ENCODE measurements around the gene PKD2. TPM values are rescaled to one million over a fixed set of nuclear protein-coding genes. Genes with fewer than 3 reads are reported as not detected.

Gene PKD2
- total and polyA plus RNA-seq, 2 of the 13 experiments (the other 11 are each of a cell fraction or from before 2014, with no cell fraction given) = 5.6 to 9.1 TPM

DNA sequence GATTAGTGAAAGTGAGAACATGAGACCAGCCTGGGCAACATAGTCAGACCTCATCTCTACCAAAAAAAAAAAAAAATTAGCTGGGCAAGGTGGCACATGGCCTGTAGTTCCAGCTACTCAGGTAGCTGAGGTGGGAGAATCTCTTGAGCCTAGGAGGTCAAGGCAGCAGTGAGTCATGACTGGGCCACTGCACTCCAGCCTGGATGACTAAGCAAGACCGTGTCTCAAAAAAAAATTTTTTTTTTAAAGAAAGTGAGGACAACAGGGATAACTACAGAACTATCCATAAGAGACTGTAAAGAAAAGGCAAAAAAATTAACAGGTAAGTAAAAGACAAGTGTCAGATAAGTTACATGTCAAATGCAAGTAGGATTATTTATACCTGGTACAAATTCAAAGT lies 45.4 kb upstream of the PKD2 start:
- no peak overlapping the region for H3K27ac ChIP-seq (ENCODE audit: extremely low read length, insufficient read depth, low read length)
- FAIRE-seq = no peak

DNA sequence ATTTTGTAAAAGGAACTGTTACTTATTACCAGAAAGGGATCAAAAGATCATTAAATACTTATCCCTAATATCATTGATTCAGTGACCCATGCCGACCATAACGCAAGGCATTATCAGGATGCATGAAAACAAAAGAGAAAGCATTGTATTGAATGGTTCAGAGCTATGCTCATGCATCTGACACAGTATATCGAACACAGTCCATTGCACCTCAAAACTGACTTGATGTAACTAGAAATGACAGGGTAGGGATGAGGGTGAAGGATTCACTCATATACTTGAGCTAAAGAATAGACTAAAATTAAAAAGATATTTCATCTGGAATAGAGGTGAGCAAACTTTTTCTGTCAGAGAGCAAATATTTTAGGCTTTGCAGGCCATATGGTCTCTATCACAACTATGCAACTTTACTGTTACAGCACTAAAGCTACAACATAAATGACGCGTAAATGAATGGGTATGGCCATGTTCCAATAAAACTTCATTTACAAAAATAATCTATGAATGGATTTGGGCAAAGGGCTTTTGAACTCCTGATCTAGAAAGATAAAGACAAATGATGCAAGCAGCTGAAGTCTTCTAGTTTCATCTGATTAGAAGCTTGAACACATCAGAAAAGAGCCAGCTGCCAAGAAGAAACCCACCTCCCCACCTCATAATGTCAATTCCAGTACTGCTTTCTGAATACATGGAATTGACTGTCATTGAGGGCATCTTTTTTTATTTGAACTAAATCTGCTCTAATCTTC lies 44.9 kb upstream of the PKD2 start:
- Histone ChIP-seq H3K4me2 (ENCODE audit: low read depth, low read length) (no peak overlapping the region), H3K9me3 (ENCODE audit: low read length) (no peaks in the 10 kb centered on the region), H3K27ac (ENCODE audit: extremely low read length, insufficient read depth, low read length) (no peak overlapping the region), H4K20me1 (ENCODE audit: insufficient read depth, low read length) (no peaks in the 10 kb centered on the region), H3K79me2 (ENCODE audit: insufficient read depth, low read length) (no peaks in the 10 kb centered on the region), H3K4me1 (ENCODE audit: insufficient read depth, low read length) (peaks cover 22% of the 10 kb centered on the region), H3K36me3 (replicated peaks in 1 of 2; ENCODE audit: control insufficient read depth in 1 of 2, insufficient read depth in 2 of 2, low read length in 2 of 2) (no peaks in the 10 kb centered on the region), H3K9ac (ENCODE audit: insufficient read depth, low read depth, low read length) (no peak overlapping the region), H3K4me3 (replicated peaks in 1 of 3; ENCODE audit: insufficient read depth in 1 of 3, low read depth in 2 of 3, low read length in 3 of 3) (no peak overlapping the region), H2AFZ (ENCODE audit: low read length) (no peak overlapping the region), H3K27me3 (ENCODE audit: control insufficient read depth in 1 of 2, insufficient read depth in 2 of 2, low read length in 2 of 2) (no peaks in the 10 kb centered on the region)
- WGBS (ENCODE audit: low lambda C conversion rate) = 83% methylated on average over 5 of the region's 5 CpGs
- ATAC-seq = no peak
- TF ChIP-seq TOPORS (CRISPR knock-in tag; IDR thresholded peaks at IDR 0.05) (no peak), ZNF598 (CRISPR knock-in tag; IDR thresholded peaks at IDR 0.05; ENCODE audit: borderline replicate concordance) (no peak), ZNF616 (CRISPR knock-in tag; IDR thresholded peaks at IDR 0.05; ENCODE audit: low read depth) (no peak), MEIS1 (CRISPR knock-in tag; IDR thresholded peaks at IDR 0.05; ENCODE audit: borderline replicate concordance) (no peak), ZNF33A (CRISPR knock-in tag; IDR thresholded peaks at IDR 0.05; ENCODE audit: borderline replicate concordance) (no peak), POLR2AphosphoS5 (IDR thresholded peaks at IDR 0.05; ENCODE audit: low read depth, low read length) (no peak), SMAD9 (CRISPR knock-in tag; IDR thresholded peaks at IDR 0.05) (no peak)
- POLR2A ChIA-PET = no interaction called here
- no TSS peak for BruUV-seq (replicated peaks)
- intact Hi-C loops (cut with micrococcal nuclease; ENCODE audit: unreplicated experiment) = no loop called here
- DNase-seq (ENCODE audit: low spot score) = no peak
- CTCF ChIA-PET (ENCODE audit: low intra/inter-chr PET ratio, low total read pairs) = no interaction called here
- peak; percentile 15 for FAIRE-seq
- in situ Hi-C loops (cut with HindIII; ENCODE audit: extremely low pct_ligation_motif_present, low pct_unique_long_range_greater_than_20kb) = no loop called here

More for the DNA sequence above, 45.4 kb upstream of the PKD2 start:
- peaks cover 25% of the 10 kb centered on the region for H3K4me1 ChIP-seq (ENCODE audit: insufficient read depth, low read length)
- no TSS peak for BruUV-seq (replicated peaks)
- H3K36me3 ChIP-seq (replicated peaks in 1 of 2; ENCODE audit: control insufficient read depth in 1 of 2, insufficient read depth in 2 of 2, low read length in 2 of 2) = no peaks in the 10 kb centered on the region
- TF ChIP-seq NFE2 (CRISPR knock-in tag; IDR thresholded peaks at IDR 0.05) (peak; percentile 53; the same call in 1 of the 2 replicates), NCOR1 (IDR thresholded peaks at IDR 0.05; ENCODE audit: borderline replicate concordance, low read length) (no peak), ZMAT3 (CRISPR knock-in tag; conservative IDR thresholded peaks at IDR 0.05) (no peak), NFE2L2 (IDR thresholded peaks at IDR 0.05; ENCODE audit: low read length) (peak; percentile 52; the same call in 1 of the 2 replicates), FOSL2 (CRISPR knock-in tag; IDR thresholded peaks at IDR 0.05) (peak; percentile 90), KLF9 (CRISPR knock-in tag; IDR thresholded peaks at IDR 0.05; ENCODE audit: low read depth) (no peak), NR2F1 (CRISPR knock-in tag; IDR thresholded peaks at IDR 0.05) (0 out of 4 replicates have a peak, but pooled peaks of 1 of the 2 experiments have one; percentile 22), SUZ12 (IDR thresholded peaks at IDR 0.05; ENCODE audit: low read depth, low read length) (no peak)
- no peaks in the 10 kb centered on the region for H4K20me1 ChIP-seq (ENCODE audit: insufficient read depth, low read length)
- POLR2A ChIA-PET = no interaction called here
- H3K9me3 ChIP-seq (ENCODE audit: low read length) = no peaks in the 10 kb centered on the region
- no peaks in the 10 kb centered on the region for H3K79me2 ChIP-seq (ENCODE audit: insufficient read depth, low read length)
- no peak overlapping the region for H2AFZ ChIP-seq (ENCODE audit: low read length)
- in situ Hi-C loops (cut with HindIII; ENCODE audit: extremely low pct_ligation_motif_present, low pct_unique_long_range_greater_than_20kb) (no loop called here), intact Hi-C loops (cut with micrococcal nuclease; ENCODE audit: unreplicated experiment) (no loop called here)
- no peak overlapping the region for H3K4me2 ChIP-seq (ENCODE audit: low read depth, low read length)
- no peaks in the 10 kb centered on the region for H3K27me3 ChIP-seq (ENCODE audit: control insufficient read depth in 1 of 2, insufficient read depth in 2 of 2, low read length in 2 of 2)
- CTCF ChIA-PET (ENCODE audit: low intra/inter-chr PET ratio, low total read pairs) = no interaction called here
- H3K4me3 ChIP-seq (replicated peaks in 1 of 3; ENCODE audit: insufficient read depth in 1 of 3, low read depth in 2 of 3, low read length in 3 of 3) = no peak overlapping the region
- 31% methylated on average over 1 of the region's 1 CpG for WGBS (ENCODE audit: low lambda C conversion rate)
- ATAC-seq (peak; percentile 31; the same call in 1 of the 3 replicates), DNase-seq (ENCODE audit: low spot score) (no peak)
- H3K9ac ChIP-seq (ENCODE audit: insufficient read depth, low read depth, low read length) = no peak overlapping the region

Measured in HepG2 (cell line).